ENCODE measurements around the gene ZSCAN5C. TPM values are rescaled to one million over a fixed set of nuclear protein-coding genes. Genes with fewer than 3 reads are reported as not detected.

Gene ZSCAN5C
- total and polyA plus RNA-seq, 12 donors, result not detected

DNA sequence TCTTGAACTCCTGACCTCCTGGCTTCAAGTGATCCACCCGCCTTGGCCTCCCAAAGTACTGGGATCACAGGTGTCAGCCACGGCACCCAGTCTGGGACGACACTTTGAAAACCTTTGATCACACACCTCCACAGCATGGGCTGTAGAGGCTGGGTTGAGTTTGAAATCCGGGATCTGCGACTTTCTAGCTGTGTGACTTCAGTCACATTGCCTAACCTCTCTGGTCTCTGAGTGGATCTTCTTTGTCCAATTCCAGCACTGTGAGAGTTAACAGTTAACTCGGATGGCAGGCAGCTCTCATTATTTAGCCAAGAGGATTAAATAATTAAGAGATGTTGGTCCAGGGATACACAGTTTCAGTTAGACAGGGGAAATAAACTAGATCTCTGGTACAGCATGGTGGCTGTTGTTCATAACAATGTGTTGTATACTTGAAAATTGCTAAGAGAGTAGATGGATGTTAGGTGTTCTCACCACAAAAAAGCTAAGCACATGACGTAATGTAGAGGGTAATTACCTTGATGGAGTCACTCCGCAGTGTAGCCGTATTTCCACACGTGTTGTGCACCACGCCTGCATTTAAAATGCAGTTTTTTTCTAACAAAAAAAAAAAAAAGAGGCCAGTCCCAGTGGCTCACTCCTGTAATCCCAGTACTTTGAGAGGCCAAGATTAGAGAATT lies 24.4 kb upstream of the ZSCAN5C start:
- Histone ChIP-seq H3K27me3 (no peaks in the 10 kb centered on the region), H3K27ac (no peak overlapping the region), H3K36me3 (replicated peaks in 1 of 2) (no peaks in the 10 kb centered on the region), H3K4me3 (no peak overlapping the region), H3K9me3 (replicated peaks in 1 of 3) (no peaks in the 10 kb centered on the region), H3K4me1 (replicated peaks in 1 of 2) (no peaks in the 10 kb centered on the region)
- no peak for TF ChIP-seq POLR2A (IDR thresholded peaks at IDR 0.05)
- TF ChIP-seq, protein P1, sequence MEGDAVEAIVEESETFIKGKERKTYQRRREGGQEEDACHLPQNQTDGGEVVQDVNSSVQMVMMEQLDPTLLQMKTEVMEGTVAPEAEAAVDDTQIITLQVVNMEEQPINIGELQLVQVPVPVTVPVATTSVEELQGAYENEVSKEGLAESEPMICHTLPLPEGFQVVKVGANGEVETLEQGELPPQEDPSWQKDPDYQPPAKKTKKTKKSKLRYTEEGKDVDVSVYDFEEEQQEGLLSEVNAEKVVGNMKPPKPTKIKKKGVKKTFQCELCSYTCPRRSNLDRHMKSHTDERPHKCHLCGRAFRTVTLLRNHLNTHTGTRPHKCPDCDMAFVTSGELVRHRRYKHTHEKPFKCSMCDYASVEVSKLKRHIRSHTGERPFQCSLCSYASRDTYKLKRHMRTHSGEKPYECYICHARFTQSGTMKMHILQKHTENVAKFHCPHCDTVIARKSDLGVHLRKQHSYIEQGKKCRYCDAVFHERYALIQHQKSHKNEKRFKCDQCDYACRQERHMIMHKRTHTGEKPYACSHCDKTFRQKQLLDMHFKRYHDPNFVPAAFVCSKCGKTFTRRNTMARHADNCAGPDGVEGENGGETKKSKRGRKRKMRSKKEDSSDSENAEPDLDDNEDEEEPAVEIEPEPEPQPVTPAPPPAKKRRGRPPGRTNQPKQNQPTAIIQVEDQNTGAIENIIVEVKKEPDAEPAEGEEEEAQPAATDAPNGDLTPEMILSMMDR (IDR thresholded peaks at IDR 0.05), result no peak
- DNase-seq, result no peak
- 42 to 79% (median 74%) methylated on average over 11 of the region's 11 CpGs for WGBS, 4 donors
- intact Hi-C loops (cut with DNase I), result no loop called here

- H3K4me3 ChIP-seq, result no peak overlapping the region
- 75 to 85% (median 81%) methylated on average over 17 of the region's 17 CpGs for WGBS, 4 donors
- H3K4me1 ChIP-seq (replicated peaks in 1 of 2), result no peaks in the 10 kb centered on the region
- no peaks in the 10 kb centered on the region for H3K27me3 ChIP-seq
- intact Hi-C loops (cut with DNase I), result no loop called here
- no peak overlapping the region for H3K27ac ChIP-seq
- no peak for TF ChIP-seq POLR2A (IDR thresholded peaks at IDR 0.05)
- TF ChIP-seq, protein P1 (IDR thresholded peaks at IDR 0.05), result no peak
- H3K9me3 ChIP-seq (replicated peaks in 1 of 3), result no peaks in the 10 kb centered on the region
- H3K36me3 ChIP-seq (replicated peaks in 1 of 2), result no peaks in the 10 kb centered on the region
- no peak for DNase-seq
These were observed 12.3 kb upstream of the ZSCAN5C start for GRCh38 chr19:56189785-56190184.

GRCh38 chr19:56191115-56191514 lies 11.0 kb upstream of the ZSCAN5C start:
- intact Hi-C loops (cut with DNase I), result no loop called here
- no peaks in the 10 kb centered on the region for H3K36me3 ChIP-seq (replicated peaks in 1 of 2)
- no peaks in the 10 kb centered on the region for H3K9me3 ChIP-seq (replicated peaks in 1 of 3)
- no peak for DNase-seq
- WGBS, 4 donors, result 74 to 88% (median 78%) methylated on average over 5 to 7 of the region's 7 CpGs
- no peaks in the 10 kb centered on the region for H3K27me3 ChIP-seq
- no peak for TF ChIP-seq POLR2A (IDR thresholded peaks at IDR 0.05)
- TF ChIP-seq, protein P1 (IDR thresholded peaks at IDR 0.05), result no peak
- no peak overlapping the region for H3K4me3 ChIP-seq
- no peaks in the 10 kb centered on the region for H3K4me1 ChIP-seq (replicated peaks in 1 of 2)
- H3K27ac ChIP-seq, result no peak overlapping the region

- intact Hi-C loops (cut with DNase I), result no loop called here
- Histone ChIP-seq H3K9me3 (replicated peaks in 1 of 3) (no peaks in the 10 kb centered on the region), H3K4me3 (no peak overlapping the region), H3K27me3 (no peaks in the 10 kb centered on the region), H3K36me3 (replicated peaks in 1 of 2) (no peaks in the 10 kb centered on the region), H3K27ac (no peak overlapping the region), H3K4me1 (replicated peaks in 1 of 2) (no peaks in the 10 kb centered on the region)
- WGBS, 4 donors, result 79 to 88% (median 82%) methylated on average over 8 to 10 of the region's 10 CpGs
- no peak for DNase-seq
- TF ChIP-seq, protein P1 (IDR thresholded peaks at IDR 0.05), result no peak
These were observed 10.4 kb upstream of the ZSCAN5C start for GRCh38 chr19:56191711-56192110.
